HG02571 (cell line): ENCODE data around the gene DPP8.
A peak's percentile ranks its signal among the peaks of the same experiment; 100 is the strongest.
"Not testable (repeated sequence)": the region's sequence is repeated elsewhere in the genome, so short reads cannot be mapped to it uniquely, and the experiment has no call there.

Experiments used
- ATAC-seq: cut with Tn5 transposase; IDR thresholded peaks from one replicate; pipeline ENCODE4 v1.9.1; 2021; ENCODE audit warnings: mild to moderate bottlenecking, moderate library complexity; ENCODE audit not compliant: unreplicated experiment

DPP8 gene

DNA sequence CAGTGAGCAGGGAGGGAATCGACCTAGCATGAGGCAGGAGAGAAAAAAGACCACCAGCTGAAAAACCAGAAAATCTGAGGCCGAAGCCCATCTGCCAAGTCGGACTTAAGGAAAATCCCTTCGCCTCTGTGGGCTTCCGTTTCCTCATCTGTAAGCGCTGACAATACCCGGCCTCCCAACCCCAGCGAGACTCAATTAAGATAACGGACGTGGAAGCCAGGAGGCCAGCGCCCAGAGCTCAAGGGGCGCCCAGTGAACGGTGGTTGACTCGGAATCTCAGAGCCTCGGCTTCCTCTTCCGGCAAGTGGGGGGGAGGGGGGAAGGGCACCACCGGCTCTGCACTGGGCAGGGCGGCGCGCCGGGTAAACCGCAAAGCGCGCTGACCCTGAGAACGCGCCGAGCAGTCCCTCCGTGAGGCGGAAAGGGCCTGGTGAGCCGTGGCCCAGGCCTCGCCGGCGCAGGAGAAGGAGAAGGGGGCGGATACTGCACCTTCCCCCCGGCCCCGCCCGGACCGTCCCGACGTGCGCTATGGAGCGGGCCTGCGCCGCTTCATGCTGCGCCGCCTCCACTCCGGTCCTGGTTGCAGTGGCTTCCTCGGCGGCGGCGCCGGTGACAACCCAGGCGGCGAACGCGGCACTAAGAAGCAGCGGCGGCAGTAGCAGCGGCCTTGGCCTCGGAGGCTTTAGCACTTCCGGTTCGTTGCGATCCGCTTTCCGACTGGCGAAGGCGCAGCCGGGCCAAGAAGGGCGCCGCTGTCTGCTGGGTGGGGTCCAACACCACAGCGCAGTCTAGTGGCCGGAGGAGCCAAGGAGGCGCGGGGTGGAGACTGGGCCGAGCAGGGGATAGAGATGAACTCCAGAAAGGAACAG lies at the start of gene DPP8:
Gene DPP8, minus strand, starts transcription at position 693 of the 869 bp plus-strand sequence. CDS start 5,136 bp downstream, outside the sequence.
- ATAC-seq, result peak; percentile 87

DNA sequence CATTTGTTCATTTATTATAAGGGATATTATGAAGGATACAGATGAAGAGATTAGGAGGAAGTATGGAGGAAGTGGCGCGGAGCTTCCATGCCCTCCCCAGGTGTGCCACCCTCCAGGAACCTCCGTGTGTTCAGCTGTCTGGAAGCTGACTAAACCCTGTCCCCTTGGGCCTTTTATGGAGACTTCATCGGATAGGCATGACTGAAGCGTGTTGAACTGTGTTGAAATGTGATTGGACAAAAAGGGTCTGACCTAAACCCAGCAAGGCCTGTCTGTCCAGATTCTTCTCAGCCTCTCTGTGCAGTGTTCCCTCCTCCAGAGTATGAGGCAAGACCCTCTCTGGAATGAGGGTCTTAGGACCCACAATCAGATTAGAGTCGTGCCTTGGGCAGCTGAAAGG lies 44.4 kb upstream of the DPP8 start:
- no peak for ATAC-seq

DNA sequence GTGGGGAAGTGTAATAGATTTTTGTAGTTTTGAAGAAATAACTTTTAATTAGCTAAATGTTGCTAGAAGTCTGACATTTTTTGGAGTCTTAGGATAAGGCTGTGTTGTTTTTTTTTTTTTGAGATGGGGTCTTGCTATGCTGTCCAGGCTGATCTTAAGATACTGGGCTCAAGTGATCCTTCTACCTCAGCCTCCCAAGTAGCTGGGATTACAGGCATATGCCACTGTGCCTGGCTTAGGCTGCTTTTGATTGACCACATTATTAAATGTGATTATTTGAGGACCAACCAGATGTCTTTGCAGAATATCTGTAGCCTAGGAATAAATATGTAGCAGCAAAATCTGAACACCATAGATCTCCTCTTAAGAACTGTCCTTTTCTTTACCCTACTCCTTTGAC lies 42.5 kb upstream of the DPP8 start:
- no peak for ATAC-seq

DNA sequence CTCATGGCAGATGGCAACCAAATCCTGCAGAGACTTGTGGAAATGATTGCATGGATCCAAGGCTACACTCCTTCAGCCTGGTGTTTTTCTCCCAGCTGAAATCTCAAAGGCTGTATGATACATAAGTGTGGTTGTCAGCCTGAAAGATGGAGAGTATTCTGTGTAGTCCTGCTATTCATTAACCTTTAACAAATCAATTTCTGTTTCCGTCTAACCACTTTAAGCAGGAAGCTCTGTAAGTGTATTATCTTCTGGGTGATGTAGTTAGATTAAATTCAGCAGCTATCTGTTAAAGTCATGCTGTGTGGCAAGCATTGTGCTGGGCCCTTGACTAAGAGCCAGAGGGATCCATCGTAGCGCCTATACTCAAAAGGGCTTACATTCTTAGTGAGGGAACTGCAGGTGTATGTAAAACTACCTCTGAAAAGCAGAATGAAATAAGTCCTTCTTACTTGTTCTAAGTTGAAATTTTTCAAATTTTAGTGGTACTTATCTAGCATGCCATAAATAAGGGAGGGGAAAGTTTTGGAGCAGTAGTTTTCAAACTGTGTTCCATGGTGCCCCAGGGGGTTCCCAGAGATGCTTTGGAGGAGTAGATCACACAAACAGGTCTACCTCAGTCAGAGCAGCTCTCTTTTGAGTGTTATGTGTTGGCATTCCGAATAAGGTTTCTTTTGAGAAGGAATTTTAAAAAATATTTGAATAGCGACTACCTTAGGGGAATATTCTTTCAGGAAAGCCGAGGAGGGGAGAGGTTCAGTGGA lies 41.7 kb upstream of the DPP8 start:
- no peak for ATAC-seq

DNA sequence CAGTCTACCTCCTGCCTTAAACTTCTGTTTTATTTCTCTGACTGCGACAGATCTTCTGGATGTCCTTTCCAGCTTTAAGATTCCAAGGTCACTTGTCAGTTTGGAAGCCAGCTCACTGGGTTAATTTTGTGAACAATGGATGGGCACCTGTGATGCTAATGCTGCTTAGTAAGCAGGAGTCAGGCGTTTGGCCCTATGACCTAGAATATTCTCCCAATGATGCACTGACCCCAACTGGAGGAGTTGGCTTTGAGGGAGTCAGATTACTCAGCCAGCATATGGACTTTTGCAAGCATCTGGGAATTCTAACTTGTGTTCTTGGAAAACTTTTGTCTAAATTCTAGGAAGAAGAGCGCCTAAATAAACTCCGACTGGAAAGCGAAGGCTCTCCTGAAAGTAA lies 40.8 kb upstream of the DPP8 start:
- ATAC-seq, result no peak

DNA sequence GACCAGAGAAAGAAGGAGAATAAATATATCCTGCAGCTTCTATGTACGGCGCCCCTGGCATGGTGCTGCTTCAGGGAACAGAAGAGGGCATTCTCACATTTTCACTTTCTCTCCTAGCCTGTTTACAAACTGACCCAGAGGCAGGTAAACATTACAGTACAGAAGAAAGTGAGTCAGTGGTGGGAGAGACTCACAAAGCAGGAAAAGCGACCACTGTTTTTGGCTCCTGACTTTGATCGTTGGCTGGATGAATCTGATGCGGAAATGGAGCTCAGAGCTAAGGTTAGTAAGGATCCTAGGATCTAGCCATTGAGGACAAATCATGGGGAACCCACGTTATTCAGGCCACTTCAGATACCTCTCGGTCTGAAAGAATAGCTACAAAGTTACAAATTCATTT lies 39.1 kb upstream of the DPP8 start:
- no peak for ATAC-seq

DNA sequence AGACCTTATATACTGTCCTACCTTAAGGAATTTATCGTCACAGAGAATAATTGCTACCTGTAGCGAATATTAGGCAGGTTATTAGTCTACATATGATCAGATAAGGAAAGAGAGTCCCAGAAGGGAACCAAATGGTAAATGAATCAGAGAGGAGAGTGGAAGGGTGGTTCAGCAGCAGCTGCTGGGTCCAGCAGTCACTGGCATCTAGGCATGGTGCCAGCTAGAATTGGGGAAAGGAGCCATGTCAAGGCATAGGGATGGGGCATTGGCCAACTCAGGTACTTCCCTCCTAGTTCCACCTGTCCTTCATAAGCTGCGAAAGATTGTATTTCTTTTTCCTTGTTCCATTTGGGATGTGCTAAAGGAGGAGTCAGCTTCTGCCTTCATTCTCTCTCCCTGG lies 36.2 kb upstream of the DPP8 start:
- ATAC-seq, result no peak

DNA sequence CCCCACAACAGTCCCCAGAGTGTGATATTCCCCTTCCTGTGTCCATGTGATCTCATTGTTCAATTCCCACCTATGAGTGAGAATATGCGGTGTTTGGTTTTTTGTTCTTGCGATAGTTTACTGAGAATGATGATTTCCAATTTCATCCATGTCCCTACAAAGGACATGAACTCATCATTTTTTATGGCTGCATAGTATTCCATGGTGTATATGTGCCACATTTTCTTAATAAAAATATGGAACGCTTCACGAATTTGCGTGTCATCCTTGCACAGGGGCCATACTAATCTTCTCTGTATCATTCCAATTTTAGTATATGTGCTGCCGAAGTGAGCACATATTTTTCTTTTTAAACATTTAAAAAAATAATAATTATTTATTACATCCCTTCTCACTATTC lies 35.4 kb upstream of the DPP8 start:
- ATAC-seq, result not testable (repeated sequence)

DNA sequence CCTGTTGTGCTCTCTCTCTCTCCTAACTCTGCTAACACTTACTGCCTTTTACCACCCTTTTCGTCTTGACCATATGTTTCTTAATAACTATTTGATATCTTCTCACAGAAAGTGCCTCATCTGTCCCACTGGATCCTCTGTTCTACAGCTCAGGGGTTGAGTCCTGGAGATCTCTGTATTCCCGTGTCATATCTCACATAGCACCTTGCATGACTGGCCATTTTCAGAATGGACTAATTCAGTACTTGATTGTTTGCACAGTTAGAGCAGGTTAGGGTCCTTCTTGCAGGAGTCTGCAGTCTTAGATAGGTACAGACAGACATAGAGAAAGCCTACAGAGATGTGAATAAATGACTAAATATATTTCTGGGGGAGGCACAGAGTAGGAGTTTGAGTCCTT lies 33.7 kb upstream of the DPP8 start:
- no peak for ATAC-seq

DNA sequence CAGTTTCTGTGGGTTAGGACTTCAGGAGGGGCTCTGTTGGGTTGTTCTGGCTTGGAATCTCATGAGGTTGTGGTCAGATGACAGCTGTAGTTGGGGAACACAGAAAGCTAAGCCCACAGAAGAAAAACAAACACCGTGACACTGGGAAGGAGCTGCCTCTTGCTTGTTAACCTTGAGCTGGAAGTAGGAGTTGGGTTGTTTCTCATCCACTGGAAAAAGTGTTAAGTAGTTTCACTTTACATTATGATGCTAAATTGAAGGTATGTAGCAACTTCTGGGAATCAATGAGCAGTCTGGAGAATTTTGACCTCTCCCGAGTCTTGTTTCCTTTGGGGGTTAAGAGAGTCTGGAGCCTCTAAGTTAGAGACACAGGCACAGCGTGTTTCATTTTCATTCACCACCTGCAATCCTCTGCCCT lies 33.2 kb upstream of the DPP8 start:
- ATAC-seq, result no peak

DNA sequence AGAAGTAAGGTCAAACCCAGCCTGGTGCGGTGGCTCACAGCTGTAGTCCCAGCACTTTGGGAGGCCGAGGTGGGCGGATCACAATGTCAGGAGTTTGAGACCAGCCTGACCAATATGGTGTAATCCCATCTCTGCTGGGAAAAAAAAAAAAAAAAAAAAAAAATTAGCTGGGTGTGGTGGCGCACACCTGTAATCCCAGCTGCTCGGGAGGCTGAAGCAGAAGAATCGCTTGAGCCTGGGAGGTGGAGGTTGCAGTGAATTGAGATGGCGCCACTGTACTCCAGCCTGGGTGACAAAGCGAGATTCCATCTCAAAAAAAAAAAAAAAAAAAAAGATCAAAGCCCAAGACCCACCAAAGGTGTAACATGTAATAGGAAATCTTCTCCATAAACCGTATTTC lies 31.8 kb upstream of the DPP8 start:
- ATAC-seq, result not testable (repeated sequence)

DNA sequence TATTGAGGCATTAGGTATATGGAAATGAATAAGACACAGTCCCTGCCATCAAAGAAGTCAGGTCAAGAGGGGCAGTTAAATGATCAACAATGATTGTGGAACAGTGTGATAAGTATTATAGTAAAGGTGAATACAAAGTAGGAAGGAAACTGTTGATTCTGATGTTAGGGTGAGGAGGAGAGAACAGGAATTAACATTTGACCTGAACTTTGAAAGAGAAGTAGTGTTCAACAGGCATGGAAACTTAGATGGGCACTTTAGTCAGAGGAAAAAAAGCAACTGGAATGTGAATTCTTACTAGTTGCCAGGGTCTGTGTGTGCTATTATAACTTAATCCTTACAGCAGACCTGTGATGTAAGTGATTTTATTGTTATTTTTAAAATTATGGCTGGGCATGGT lies 30.4 kb upstream of the DPP8 start:
- ATAC-seq, result no peak

DNA sequence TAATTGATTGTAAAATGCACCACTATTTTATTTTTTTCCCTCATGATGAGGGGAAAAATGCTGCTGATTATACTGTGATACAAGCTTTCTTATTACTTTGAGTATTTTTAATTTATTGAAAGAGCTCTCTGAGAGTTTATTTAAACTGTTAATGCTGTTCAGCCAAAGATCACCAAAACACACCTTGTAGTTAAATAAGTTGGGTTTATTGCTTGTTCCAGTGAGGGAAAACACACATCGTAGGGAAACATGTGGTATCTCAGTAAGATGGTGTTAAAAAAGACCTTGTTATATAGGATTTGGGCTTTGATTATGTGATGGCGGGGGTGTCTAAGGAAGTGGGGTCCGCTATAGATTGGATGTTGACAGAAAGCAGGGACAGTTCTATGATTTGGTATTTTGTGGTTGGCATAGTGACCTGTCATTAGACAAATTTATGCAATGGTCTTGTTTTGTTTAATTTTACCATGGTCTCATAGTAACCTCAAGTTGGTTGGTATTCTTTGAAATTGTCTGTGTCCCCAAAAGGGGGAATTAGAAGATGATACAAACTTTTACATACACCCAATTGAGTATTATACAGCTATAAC lies 23.8 kb upstream of the DPP8 start:
- ATAC-seq, result no peak

DNA sequence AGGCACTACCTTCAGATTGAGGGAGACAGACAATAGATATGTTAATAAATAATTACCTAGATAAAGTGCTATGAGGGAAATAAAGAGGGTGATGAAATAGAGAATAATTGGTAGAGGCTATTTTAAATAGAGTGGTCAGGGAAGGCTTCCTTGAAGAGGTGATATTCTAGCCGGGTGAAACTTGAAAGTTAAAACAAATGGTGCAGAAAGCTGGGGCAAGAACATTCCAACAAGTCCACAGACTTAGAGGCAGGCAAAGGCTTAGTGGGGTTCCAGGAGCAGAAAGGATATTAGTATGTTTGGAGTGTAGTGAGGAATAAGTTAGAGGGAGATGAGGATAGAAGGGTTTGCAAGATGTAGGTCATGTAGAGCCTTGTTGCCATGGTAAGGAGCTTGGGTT lies 22.8 kb upstream of the DPP8 start:
- no peak for ATAC-seq

DNA sequence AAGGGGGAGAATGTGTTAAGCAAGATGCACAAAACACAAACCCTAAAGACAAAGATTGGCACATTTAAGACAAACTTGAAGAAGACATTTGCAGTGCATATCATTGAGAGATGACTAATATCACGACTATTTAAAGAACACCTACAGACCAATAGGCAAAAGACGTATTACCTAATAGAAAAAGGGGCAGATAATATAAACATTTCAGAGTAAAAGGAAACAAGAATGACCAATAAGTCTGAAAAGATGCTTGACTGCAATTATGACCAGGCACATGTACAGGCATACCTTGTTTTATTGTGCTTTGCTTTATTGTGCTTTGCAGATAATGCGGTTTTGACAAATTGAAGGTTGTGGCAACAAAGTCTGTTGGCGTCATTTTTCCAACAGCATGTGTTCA lies 17.7 kb upstream of the DPP8 start:
- ATAC-seq, result no peak

DNA sequence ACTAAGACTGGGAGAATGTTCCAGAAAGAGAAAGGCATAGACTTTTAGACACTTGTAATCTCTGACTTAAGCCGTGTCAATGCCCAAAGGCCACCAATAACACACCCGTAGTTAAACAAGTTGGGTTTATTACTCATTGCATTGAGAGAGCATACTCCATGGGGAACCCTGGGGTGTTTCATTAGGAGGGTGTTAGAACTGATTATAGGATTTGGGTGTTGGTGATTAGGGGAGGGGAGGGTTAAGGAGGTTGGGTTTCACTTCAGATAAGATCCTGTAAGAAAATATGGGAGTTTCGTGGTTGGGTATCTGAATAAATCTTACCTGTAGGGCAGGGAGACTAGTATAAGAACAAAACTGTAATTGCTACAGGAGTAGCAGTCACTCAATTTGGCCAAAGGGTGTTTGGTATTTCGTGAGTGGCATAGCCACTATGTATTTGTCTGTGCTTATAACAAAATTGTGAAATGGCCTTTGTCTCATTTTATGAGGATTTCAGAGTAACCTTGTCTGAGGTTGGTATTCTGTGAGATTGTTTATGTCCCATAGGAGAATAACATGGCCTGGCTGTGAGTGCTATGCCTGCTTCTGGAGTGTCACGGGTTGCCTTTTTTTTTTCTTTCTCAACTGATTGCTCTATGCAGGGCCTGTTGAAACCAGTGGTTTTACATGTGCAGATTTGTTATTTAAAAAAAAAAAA lies 15.7 kb upstream of the DPP8 start:
- ATAC-seq, result no peak

DNA sequence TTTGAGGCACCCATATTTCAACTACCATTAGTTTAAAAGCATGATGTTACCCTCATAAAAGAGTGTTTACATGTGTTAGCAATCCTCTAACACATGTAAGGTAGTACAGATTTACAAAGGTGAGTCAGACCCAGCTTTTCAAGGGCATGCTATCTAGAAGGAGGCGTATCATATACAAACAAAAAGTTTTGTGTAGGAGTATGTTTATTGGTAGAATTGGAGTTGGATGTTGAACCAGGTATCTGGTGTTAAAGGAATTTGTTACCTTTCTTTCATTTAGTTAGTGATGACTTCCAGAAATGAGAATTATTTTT lies 15.2 kb upstream of the DPP8 start:
- no peak for ATAC-seq

DNA sequence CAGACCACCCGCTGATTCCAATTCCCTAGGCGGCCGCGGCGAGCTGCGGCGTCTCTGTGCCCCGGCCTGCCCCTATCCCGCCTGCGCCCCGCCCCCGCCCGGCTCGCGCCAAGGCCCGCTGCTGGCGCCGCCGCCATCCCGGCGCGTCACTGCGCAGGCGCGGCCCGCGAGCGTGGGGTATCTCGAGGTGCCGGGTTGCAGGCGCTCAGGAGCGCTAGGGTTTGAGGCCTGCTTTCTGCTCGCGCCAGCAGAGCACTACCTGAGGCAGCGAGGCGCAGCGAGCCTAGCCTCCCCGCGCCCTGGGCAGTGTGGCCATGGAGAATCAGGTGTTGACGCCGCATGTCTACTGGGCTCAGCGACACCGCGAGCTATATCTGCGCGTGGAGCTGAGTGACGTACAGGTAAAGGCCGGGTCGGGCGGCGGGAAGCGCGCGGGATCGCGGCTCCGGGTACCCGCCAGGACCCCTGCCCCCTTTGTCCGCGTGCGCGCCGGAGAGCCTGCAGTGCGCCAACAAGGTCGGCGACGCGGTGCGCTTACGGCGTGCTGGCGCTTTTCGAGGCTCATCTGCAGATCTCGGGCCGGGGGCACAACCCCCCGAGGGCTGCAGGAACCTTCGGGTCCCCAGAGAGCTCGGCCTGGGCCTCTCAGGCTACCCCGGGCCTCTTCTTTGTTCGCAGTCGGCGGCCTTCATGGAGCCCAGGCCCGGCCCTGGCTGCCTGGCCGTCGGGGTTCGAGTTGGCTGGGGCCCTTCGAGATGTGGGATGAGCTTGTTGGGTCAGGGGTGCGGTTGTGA lies 13.0 kb upstream of the DPP8 start, which contains the start of gene HACD3:
Gene HACD3, plus strand, starts transcription at position 146 of the 794 bp plus-strand sequence. Its CDS starts 169 bp downstream, at position 315.
- ATAC-seq, result peak; percentile 68

DNA sequence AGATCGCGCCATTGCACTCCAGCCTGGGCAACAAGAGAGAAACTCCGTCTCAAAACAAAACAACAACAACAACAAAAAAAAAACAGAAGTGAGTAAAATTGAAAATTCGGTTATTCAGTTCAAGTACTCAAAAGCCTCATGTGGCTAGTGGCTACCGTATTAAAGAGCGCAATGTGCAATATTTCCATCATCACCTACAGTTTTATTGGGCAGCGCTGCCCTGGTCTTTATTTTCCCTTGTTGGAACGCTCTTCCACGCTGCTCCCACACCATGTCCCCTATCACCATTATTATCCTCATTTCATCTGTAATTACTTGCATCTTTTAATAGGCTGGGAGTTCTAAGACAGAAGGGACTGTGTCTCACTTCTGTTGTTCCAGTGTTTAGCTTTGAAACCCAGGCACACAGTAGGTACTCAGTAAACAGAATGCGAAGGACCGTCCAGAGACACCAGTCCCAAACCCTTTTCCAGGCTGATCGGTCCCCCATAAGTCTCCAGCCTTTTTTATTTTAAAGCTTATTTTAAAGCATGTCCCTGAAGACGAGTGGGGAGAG lies 12.4 kb upstream of the DPP8 start:
- no peak for ATAC-seq

DNA sequence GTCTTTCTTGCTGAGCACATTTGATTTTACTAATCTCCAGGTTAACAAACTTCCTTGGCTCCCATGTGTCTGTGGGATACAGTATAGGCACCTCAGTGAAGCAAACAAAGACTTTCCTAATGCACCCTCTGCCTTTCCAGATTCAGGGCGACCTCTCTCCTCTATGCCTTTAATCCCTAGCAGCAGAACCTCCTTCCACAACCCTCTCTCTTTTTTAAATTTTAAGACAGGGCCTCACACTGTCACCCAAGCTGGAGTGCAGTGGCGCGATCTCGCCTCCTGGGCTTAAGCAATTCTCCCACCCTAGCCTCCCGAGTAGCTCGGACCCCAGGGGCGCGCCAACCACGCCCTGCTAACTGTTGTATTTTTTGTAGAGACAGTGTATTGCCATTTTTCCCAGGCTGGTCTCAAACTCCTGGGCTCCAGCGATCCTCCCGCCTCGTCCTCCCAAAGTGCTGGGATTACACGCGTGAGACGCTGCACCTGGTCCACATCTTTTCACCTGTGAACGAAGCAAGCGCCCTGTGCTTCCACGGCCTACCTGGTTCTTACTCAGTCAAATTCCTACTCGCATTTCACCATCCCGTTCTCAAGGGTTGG lies 11.1 kb upstream of the DPP8 start:
- no peak for ATAC-seq
